ENCODE measurements around the gene SORL1. TPM values are rescaled to one million over a fixed set of nuclear protein-coding genes. Genes with fewer than 3 reads are reported as not detected.

The SORL1 gene
- total RNA-seq, 4 donors from 2014 or later = 3.0 to 12.3 (median 8.1) TPM

DNA sequence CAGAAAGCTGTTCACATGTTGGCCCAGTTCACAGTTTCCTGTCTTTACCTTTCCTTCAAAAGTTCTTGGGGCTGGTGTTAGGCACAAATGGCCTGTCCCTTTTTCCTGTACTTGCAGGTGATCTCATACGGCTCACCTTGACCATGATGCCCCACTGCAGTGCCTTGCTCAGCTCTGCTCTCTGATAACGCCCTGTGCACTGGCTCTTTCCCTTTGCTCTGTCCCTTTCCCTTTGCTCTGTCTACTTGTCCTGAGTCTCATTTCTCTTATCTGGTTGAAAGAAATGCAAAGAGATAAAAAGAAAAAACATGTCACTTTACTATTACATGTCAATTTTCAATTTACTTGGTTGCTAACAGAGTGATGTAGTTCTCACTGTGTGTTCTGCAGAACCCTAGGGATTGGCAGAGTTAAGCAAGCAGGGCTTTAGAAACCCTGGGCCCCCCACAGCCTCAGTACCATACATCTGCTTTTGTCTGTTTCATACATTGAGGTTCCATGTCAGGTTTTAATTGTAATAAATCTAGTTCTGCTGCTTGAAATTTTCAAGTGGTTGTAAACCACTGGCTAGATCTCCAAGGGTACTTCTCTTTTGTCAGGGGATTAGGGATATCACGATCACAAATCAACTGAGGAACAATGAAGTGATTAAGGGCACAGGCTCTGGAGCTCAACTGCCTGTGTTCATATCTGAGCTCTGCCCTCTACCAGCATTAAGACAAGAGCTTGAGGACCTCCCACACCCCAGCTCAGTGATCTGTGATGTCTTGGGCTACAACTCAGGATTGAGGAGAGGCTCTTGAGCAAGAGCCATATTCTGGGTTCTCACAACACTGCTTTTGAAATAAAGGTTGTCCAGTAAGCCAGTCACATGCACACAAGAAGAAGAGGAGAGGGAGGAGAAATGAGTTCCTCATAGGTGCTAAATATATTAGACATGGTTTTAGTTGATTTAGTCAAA is 16.3 kb upstream of the SORL1 start:
- H3K36me3 ChIP-seq = no peaks in the 10 kb centered on the region
- no peak for DNase-seq (ENCODE audit: extremely low spot score)
- H3K9me3 ChIP-seq = no peaks in the 10 kb centered on the region
- H3K27me3 ChIP-seq = no peaks in the 10 kb centered on the region
- WGBS = 84% methylated on average over 3 of the region's 3 CpGs
- H3K4me3 ChIP-seq = no peak overlapping the region
- TF ChIP-seq POLR2AphosphoS5 (IDR thresholded peaks at IDR 0.05) = no peak
- TF ChIP-seq EP300 (IDR thresholded peaks at IDR 0.05) = no peak
- no peak for TF ChIP-seq POLR2A (IDR thresholded peaks at IDR 0.05; ENCODE audit: low read depth)
- TF ChIP-seq, protein P1, sequence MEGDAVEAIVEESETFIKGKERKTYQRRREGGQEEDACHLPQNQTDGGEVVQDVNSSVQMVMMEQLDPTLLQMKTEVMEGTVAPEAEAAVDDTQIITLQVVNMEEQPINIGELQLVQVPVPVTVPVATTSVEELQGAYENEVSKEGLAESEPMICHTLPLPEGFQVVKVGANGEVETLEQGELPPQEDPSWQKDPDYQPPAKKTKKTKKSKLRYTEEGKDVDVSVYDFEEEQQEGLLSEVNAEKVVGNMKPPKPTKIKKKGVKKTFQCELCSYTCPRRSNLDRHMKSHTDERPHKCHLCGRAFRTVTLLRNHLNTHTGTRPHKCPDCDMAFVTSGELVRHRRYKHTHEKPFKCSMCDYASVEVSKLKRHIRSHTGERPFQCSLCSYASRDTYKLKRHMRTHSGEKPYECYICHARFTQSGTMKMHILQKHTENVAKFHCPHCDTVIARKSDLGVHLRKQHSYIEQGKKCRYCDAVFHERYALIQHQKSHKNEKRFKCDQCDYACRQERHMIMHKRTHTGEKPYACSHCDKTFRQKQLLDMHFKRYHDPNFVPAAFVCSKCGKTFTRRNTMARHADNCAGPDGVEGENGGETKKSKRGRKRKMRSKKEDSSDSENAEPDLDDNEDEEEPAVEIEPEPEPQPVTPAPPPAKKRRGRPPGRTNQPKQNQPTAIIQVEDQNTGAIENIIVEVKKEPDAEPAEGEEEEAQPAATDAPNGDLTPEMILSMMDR (IDR thresholded peaks at IDR 0.05) = no peak
- intact Hi-C loops (cut with DNase I) = no loop called here
- H3K27ac ChIP-seq (replicated peaks in 1 of 4) = no peak overlapping the region
- peaks cover 0 to 7% (median 4%) of the 10 kb centered on the region in 4 donors for H3K4me1 ChIP-seq

DNA sequence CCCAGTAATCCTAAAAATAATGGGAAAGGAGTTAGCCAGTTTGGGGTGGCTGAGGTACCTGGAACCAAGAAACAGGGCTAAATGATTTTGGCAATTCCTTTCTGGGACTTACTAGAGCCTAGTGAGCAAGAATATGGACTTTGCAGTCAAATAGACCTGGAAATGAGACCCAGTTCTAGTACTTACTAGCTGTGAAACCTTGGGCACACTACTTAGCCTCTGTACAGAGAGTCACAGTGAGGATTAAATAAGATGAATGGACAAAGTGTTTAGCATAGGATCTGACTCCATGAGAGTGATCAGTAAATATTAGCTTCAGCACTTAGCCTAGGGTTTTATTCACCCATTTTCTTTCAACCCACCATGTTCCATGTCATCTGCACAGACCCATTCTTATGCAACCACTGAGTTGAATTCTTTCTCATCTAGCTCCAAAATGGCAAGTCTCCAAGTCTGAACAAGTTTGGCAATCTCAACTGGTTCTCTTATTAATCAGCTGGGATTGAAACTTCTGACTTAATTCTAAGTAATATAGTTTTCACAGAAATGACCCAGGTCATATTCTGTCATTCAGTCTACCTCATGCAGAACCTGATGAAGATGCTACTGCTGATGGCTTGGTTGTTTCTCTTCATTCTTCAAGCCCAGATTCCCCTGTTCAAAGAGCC is 15.0 kb upstream of the SORL1 start:
- H3K27ac ChIP-seq (replicated peaks in 1 of 4) = no peak overlapping the region
- H3K36me3 ChIP-seq = no peaks in the 10 kb centered on the region
- H3K27me3 ChIP-seq = no peaks in the 10 kb centered on the region
- H3K4me3 ChIP-seq = no peak overlapping the region
- TF ChIP-seq, protein P1 (IDR thresholded peaks at IDR 0.05) = no peak
- no peak for TF ChIP-seq POLR2AphosphoS5 (IDR thresholded peaks at IDR 0.05)
- H3K4me1 ChIP-seq = peaks cover 0 to 13% (median 4%) of the 10 kb centered on the region in 4 donors
- intact Hi-C loops (cut with DNase I) = no loop called here
- DNase-seq (ENCODE audit: extremely low spot score) = no peak
- no peaks in the 10 kb centered on the region for H3K9me3 ChIP-seq

- peaks cover 0 to 14% (median 4%) of the 10 kb centered on the region in 4 donors for H3K4me1 ChIP-seq
- H3K4me3 ChIP-seq = no peak overlapping the region
- no peak for DNase-seq (ENCODE audit: extremely low spot score)
- no peak for TF ChIP-seq POLR2AphosphoS5 (IDR thresholded peaks at IDR 0.05)
- TF ChIP-seq, protein P1 (IDR thresholded peaks at IDR 0.05) = no peak
- TF ChIP-seq EP300 (IDR thresholded peaks at IDR 0.05) = no peak
- no peak for TF ChIP-seq POLR2A (IDR thresholded peaks at IDR 0.05; ENCODE audit: low read depth)
- no peaks in the 10 kb centered on the region for H3K36me3 ChIP-seq
- no peaks in the 10 kb centered on the region for H3K27me3 ChIP-seq
- intact Hi-C loops (cut with DNase I) = no loop called here
- H3K27ac ChIP-seq (replicated peaks in 1 of 4) = no peak overlapping the region
- WGBS = 84% methylated on average over 4 of the region's 4 CpGs
- H3K9me3 ChIP-seq = no peaks in the 10 kb centered on the region
Observed at GRCh38 chr11:121437686-121438078, 14.4 kb upstream of the SORL1 start.

DNA sequence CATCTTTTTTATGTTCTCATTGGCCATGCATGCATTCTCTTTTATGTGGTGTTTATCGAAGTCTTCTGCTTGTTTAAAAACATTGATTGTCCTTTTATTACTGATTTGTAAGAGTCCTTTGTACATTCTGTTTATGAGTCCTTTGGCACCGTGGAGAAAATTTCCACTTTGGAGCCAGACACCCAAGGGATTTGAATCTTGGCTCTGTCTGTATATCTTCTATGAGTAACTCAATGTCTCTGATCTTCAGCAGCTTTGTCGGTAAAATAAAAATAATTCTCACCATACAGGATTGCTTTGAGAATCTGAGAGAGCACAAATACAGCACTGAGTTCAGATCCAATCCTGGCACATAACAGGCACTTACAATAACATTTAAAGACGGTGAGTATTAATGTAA is 12.8 kb upstream of the SORL1 start:
- peaks cover 0 to 14% (median 4%) of the 10 kb centered on the region in 4 donors for H3K4me1 ChIP-seq
- H3K9me3 ChIP-seq = no peaks in the 10 kb centered on the region
- no peak overlapping the region for H3K4me3 ChIP-seq
- no peak overlapping the region for H3K27ac ChIP-seq (replicated peaks in 1 of 4)
- H3K27me3 ChIP-seq = no peaks in the 10 kb centered on the region
- TF ChIP-seq POLR2AphosphoS5 (IDR thresholded peaks at IDR 0.05) (no peak), EP300 (IDR thresholded peaks at IDR 0.05) (no peak), POLR2A (IDR thresholded peaks at IDR 0.05; ENCODE audit: low read depth) (no peak)
- TF ChIP-seq, protein P1 (IDR thresholded peaks at IDR 0.05) = no peak
- intact Hi-C loops (cut with DNase I) = no loop called here
- no peaks in the 10 kb centered on the region for H3K36me3 ChIP-seq
- 57% methylated on average over 4 of the region's 4 CpGs for WGBS
- DNase-seq (ENCODE audit: extremely low spot score) = no peak
